ENCODE measurements around the gene SBDS.
"Not testable (repeated sequence)": the region's sequence is repeated elsewhere in the genome, so short reads cannot be mapped to it uniquely, and the experiment has no call there.

SBDS gene

GRCh38 chr7:66995050-66995776 lies at the start of gene SBDS:
Gene SBDS (minus strand): TSS chr7:66995586. CDS start chr7:66995417, 169 bp downstream.
- H3K4me3 ChIP-seq (ENCODE audit: low read depth, low read length): peak within 1 kb of the TSS; percentile 94
- peaks cover 32% of the 10 kb centered on the region for H3K79me2 ChIP-seq (ENCODE audit: control insufficient read depth, insufficient read depth, low read length, unreplicated experiment)
- H3K36me3 ChIP-seq (ENCODE audit: insufficient read depth, low read length); H3K27me3 ChIP-seq (ENCODE audit: insufficient read depth, low read length); H3K4me1 ChIP-seq (ENCODE audit: control insufficient read depth, insufficient read depth, low read length, unreplicated experiment): not testable (repeated sequence)
- peak within 1 kb of the TSS; percentile 78 for H2AFZ ChIP-seq (ENCODE audit: low read length, unreplicated experiment)
- H3K27ac ChIP-seq (ENCODE audit: low read depth, low read length): peak within 1 kb of the TSS; percentile 93

- H3K4me1 ChIP-seq (ENCODE audit: control insufficient read depth, insufficient read depth, low read length, unreplicated experiment): peaks cover 19% of the 10 kb centered on the region
- H3K79me2 ChIP-seq (ENCODE audit: control insufficient read depth, insufficient read depth, low read length, unreplicated experiment); H3K36me3 ChIP-seq (ENCODE audit: insufficient read depth, low read length); H2AFZ ChIP-seq (ENCODE audit: low read length, unreplicated experiment); H3K27me3 ChIP-seq (ENCODE audit: insufficient read depth, low read length); H3K4me3 ChIP-seq (ENCODE audit: low read depth, low read length): not testable (repeated sequence)
- H3K27ac ChIP-seq (ENCODE audit: low read depth, low read length): peak overlapping the region; percentile 59
These were observed 48.2 kb upstream of the SBDS start for GRCh38 chr7:67043559-67043930.

- not testable (repeated sequence) for H2AFZ ChIP-seq (ENCODE audit: low read length, unreplicated experiment); H3K36me3 ChIP-seq (ENCODE audit: insufficient read depth, low read length); H3K27me3 ChIP-seq (ENCODE audit: insufficient read depth, low read length); H3K4me3 ChIP-seq (ENCODE audit: low read depth, low read length); H3K79me2 ChIP-seq (ENCODE audit: control insufficient read depth, insufficient read depth, low read length, unreplicated experiment)
- Histone ChIP-seq H3K4me1 (ENCODE audit: control insufficient read depth, insufficient read depth, low read length, unreplicated experiment) (peaks cover 19% of the 10 kb centered on the region), H3K27ac (ENCODE audit: low read depth, low read length) (peak overlapping the region; percentile 59)
These were observed 47.6 kb upstream of the SBDS start for GRCh38 chr7:67042781-67043558.

- Histone ChIP-seq H3K27ac (ENCODE audit: low read depth, low read length) (peak overlapping the region; percentile 64), H3K4me1 (ENCODE audit: control insufficient read depth, insufficient read depth, low read length, unreplicated experiment) (peaks cover 19% of the 10 kb centered on the region)
- H3K27me3 ChIP-seq (ENCODE audit: insufficient read depth, low read length): not testable (repeated sequence)
These were observed 45.4 kb upstream of the SBDS start for GRCh38 chr7:67040832-67041231.

GRCh38 chr7:67036432-67037395 lies 41.3 kb upstream of the SBDS start:
- H3K36me3 ChIP-seq (ENCODE audit: insufficient read depth, low read length); H3K27me3 ChIP-seq (ENCODE audit: insufficient read depth, low read length); H3K4me3 ChIP-seq (ENCODE audit: low read depth, low read length); H3K79me2 ChIP-seq (ENCODE audit: control insufficient read depth, insufficient read depth, low read length, unreplicated experiment); H2AFZ ChIP-seq (ENCODE audit: low read length, unreplicated experiment); H3K27ac ChIP-seq (ENCODE audit: low read depth, low read length); H3K4me1 ChIP-seq (ENCODE audit: control insufficient read depth, insufficient read depth, low read length, unreplicated experiment): not testable (repeated sequence)

More at GRCh38 chr7:67040832-67041231, 45.4 kb upstream of the SBDS start:
- H3K4me3 ChIP-seq (ENCODE audit: low read depth, low read length); H2AFZ ChIP-seq (ENCODE audit: low read length, unreplicated experiment); H3K79me2 ChIP-seq (ENCODE audit: control insufficient read depth, insufficient read depth, low read length, unreplicated experiment); H3K36me3 ChIP-seq (ENCODE audit: insufficient read depth, low read length): not testable (repeated sequence)

GRCh38 chr7:67033251-67033650 lies 37.9 kb upstream of the SBDS start:
- H2AFZ ChIP-seq (ENCODE audit: low read length, unreplicated experiment): no peak overlapping the region
- no peaks in the 10 kb centered on the region for H3K79me2 ChIP-seq (ENCODE audit: control insufficient read depth, insufficient read depth, low read length, unreplicated experiment)
- H3K27me3 ChIP-seq (ENCODE audit: insufficient read depth, low read length): no peaks in the 10 kb centered on the region
- no peaks in the 10 kb centered on the region for H3K4me1 ChIP-seq (ENCODE audit: control insufficient read depth, insufficient read depth, low read length, unreplicated experiment)
- no peak overlapping the region for H3K27ac ChIP-seq (ENCODE audit: low read depth, low read length)
- H3K36me3 ChIP-seq (ENCODE audit: insufficient read depth, low read length): peaks cover 12% of the 10 kb centered on the region
- H3K4me3 ChIP-seq (ENCODE audit: low read depth, low read length): no peak overlapping the region

GRCh38 chr7:67031685-67032084 lies 36.3 kb upstream of the SBDS start:
- H2AFZ ChIP-seq (ENCODE audit: low read length, unreplicated experiment); H3K4me1 ChIP-seq (ENCODE audit: control insufficient read depth, insufficient read depth, low read length, unreplicated experiment); H3K79me2 ChIP-seq (ENCODE audit: control insufficient read depth, insufficient read depth, low read length, unreplicated experiment); H3K27me3 ChIP-seq (ENCODE audit: insufficient read depth, low read length); H3K27ac ChIP-seq (ENCODE audit: low read depth, low read length); H3K4me3 ChIP-seq (ENCODE audit: low read depth, low read length): not testable (repeated sequence)
- peaks cover 12% of the 10 kb centered on the region for H3K36me3 ChIP-seq (ENCODE audit: insufficient read depth, low read length)

GRCh38 chr7:67025459-67025858 lies 30.1 kb upstream of the SBDS start:
- H3K36me3 ChIP-seq (ENCODE audit: insufficient read depth, low read length); H2AFZ ChIP-seq (ENCODE audit: low read length, unreplicated experiment); H3K27me3 ChIP-seq (ENCODE audit: insufficient read depth, low read length): not testable (repeated sequence)

GRCh38 chr7:67022511-67022910 lies 27.1 kb upstream of the SBDS start:
- H3K36me3 ChIP-seq (ENCODE audit: insufficient read depth, low read length): no peaks in the 10 kb centered on the region
- H3K4me1 ChIP-seq (ENCODE audit: control insufficient read depth, insufficient read depth, low read length, unreplicated experiment): no peaks in the 10 kb centered on the region
- H3K79me2 ChIP-seq (ENCODE audit: control insufficient read depth, insufficient read depth, low read length, unreplicated experiment): no peaks in the 10 kb centered on the region
- H2AFZ ChIP-seq (ENCODE audit: low read length, unreplicated experiment): no peak overlapping the region
- H3K27me3 ChIP-seq (ENCODE audit: insufficient read depth, low read length): no peaks in the 10 kb centered on the region
- no peak overlapping the region for H3K4me3 ChIP-seq (ENCODE audit: low read depth, low read length)
- H3K27ac ChIP-seq (ENCODE audit: low read depth, low read length): no peak overlapping the region

More at GRCh38 chr7:67025459-67025858, 30.1 kb upstream of the SBDS start:
- H3K27ac ChIP-seq (ENCODE audit: low read depth, low read length): peak overlapping the region; percentile 80
- not testable (repeated sequence) for H3K4me1 ChIP-seq (ENCODE audit: control insufficient read depth, insufficient read depth, low read length, unreplicated experiment); H3K79me2 ChIP-seq (ENCODE audit: control insufficient read depth, insufficient read depth, low read length, unreplicated experiment); H3K4me3 ChIP-seq (ENCODE audit: low read depth, low read length)

- H2AFZ ChIP-seq (ENCODE audit: low read length, unreplicated experiment): no peak overlapping the region
- no peaks in the 10 kb centered on the region for H3K27me3 ChIP-seq (ENCODE audit: insufficient read depth, low read length)
- H3K4me1 ChIP-seq (ENCODE audit: control insufficient read depth, insufficient read depth, low read length, unreplicated experiment): no peaks in the 10 kb centered on the region
- H3K79me2 ChIP-seq (ENCODE audit: control insufficient read depth, insufficient read depth, low read length, unreplicated experiment): no peaks in the 10 kb centered on the region
- no peak overlapping the region for H3K4me3 ChIP-seq (ENCODE audit: low read depth, low read length)
- no peak overlapping the region for H3K27ac ChIP-seq (ENCODE audit: low read depth, low read length)
- no peaks in the 10 kb centered on the region for H3K36me3 ChIP-seq (ENCODE audit: insufficient read depth, low read length)
These were observed 25.9 kb upstream of the SBDS start for GRCh38 chr7:67021260-67021659.
